Tibial nerve (tissue), 4 donors: ENCODE measurements around the gene SLC35F1.

Experiments used
- EP300 ChIP-seq, 2 donors: sonication (generic); formaldehyde crosslinking; IDR thresholded peaks; one replicate each; pipeline ENCODE4 v1.6.1; 2017; ENCODE audit warnings: antibody characterized with exemption in 2 of 2, mild to moderate bottlenecking in 1 of 2
- TF ChIP-seq, protein P1 (sequence below), 5 experiments: fragments of 200-600 bp in 3 of 5; fragments of 450-650 bp in 2 of 5; sonication (generic) in 3 of 5; IDR thresholded peaks; one replicate each; pipeline ENCODE4 v1.5.1; 2016 to 2019; ENCODE audit warnings: antibody characterized with exemption in 5 of 5, mild to moderate bottlenecking in 3 of 5, moderate library complexity in 2 of 5

DNA sequence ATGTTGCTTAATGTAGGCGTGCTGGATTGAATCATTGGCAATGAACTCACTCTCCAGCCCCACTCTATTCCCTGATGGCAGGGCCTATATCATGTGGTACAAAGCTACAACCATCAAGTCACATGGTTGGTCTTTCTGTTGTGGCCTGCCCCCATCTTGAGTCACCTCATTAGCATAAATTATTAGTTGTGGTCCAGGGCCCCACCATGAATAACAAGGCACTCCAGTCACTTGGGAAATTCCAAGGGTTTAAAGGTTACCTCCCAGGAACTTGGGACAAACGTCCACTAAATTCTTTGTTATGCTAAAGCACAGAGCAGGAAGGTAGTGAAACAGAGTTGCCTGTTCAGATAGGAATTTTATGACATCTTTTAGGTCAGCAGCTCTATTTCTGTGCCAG, 193.7 kb downstream of the SLC35F1 start:
- TF ChIP-seq, protein P1, sequence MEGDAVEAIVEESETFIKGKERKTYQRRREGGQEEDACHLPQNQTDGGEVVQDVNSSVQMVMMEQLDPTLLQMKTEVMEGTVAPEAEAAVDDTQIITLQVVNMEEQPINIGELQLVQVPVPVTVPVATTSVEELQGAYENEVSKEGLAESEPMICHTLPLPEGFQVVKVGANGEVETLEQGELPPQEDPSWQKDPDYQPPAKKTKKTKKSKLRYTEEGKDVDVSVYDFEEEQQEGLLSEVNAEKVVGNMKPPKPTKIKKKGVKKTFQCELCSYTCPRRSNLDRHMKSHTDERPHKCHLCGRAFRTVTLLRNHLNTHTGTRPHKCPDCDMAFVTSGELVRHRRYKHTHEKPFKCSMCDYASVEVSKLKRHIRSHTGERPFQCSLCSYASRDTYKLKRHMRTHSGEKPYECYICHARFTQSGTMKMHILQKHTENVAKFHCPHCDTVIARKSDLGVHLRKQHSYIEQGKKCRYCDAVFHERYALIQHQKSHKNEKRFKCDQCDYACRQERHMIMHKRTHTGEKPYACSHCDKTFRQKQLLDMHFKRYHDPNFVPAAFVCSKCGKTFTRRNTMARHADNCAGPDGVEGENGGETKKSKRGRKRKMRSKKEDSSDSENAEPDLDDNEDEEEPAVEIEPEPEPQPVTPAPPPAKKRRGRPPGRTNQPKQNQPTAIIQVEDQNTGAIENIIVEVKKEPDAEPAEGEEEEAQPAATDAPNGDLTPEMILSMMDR (IDR thresholded peaks at IDR 0.05): no peak
- no peak for TF ChIP-seq EP300 (IDR thresholded peaks at IDR 0.05)
